Astrocyte (in vitro differentiated cells and primary cell): ENCODE measurements around the gene SYNE1. TPM values are rescaled to one million over a fixed set of nuclear protein-coding genes. Genes with fewer than 3 reads are reported as not detected.

Experiments used
- DNase-seq: peaks from one replicate; pipeline ENCODE4 v3.0.0-alpha.2; 2010; ENCODE audit warnings: low read depth
- FAIRE-seq: peaks from 2 replicates; lab custom pipeline; 2011; peaks lifted over from hg19 to GRCh38; lab: Jason Lieb, UNC
- H2AFZ ChIP-seq: 2 replicates; pipeline ENCODE4 v1.6.0; 2012; ENCODE audit warnings: low read depth, low read length, inconsistent platforms
- H3K27ac ChIP-seq: 2 replicates; pipeline ENCODE4 v1.5.1; 2011; ENCODE audit warnings: low read depth, low read length, inconsistent platforms
- H3K27me3 ChIP-seq: 2 replicates; pipeline ENCODE4 v1.6.0; 2011; ENCODE audit warnings: low read length, inconsistent platforms; ENCODE audit not compliant: insufficient read depth
- H3K36me3 ChIP-seq: 2 replicates; pipeline ENCODE4 v1.5.1; 2011; ENCODE audit warnings: low read length, inconsistent platforms; ENCODE audit not compliant: insufficient read depth
- H3K4me1 ChIP-seq: 2 replicates; pipeline ENCODE4 v1.5.1; 2011; ENCODE audit warnings: low read length, inconsistent platforms; ENCODE audit not compliant: insufficient read depth
- H3K4me2 ChIP-seq: 2 replicates; pipeline ENCODE4 v1.6.0; 2012; ENCODE audit warnings: low read length, inconsistent platforms
- H3K4me3 ChIP-seq: 2 replicates; pipeline ENCODE4 v1.5.1; 2011; ENCODE audit warnings: low read depth, mild to moderate bottlenecking, low read length, inconsistent platforms; ENCODE audit not compliant: insufficient read depth
- H3K79me2 ChIP-seq: 2 replicates; pipeline ENCODE4 v1.6.0; 2012; ENCODE audit warnings: mild to moderate bottlenecking, low read length, inconsistent platforms; ENCODE audit not compliant: insufficient read depth
- H3K9ac ChIP-seq: 2 replicates; pipeline ENCODE4 v1.6.0; 2012; ENCODE audit warnings: mild to moderate bottlenecking, low read length, inconsistent platforms
- H3K9me3 ChIP-seq: 2 replicates; pipeline ENCODE4 v1.5.1; 2012; ENCODE audit warnings: low read depth, mild to moderate bottlenecking, low read length, inconsistent platforms; ENCODE audit not compliant: insufficient read depth
- H4K20me1 ChIP-seq: 2 replicates; pipeline ENCODE4 v1.6.0; 2012; ENCODE audit warnings: low read length, inconsistent platforms; ENCODE audit not compliant: insufficient read depth
- H3K27ac Mint-ChIP-seq: one replicate; pipeline ENCODE4 v1.8.0; 2021; ENCODE audit warnings: mild to moderate bottlenecking, mixed read lengths; ENCODE audit not compliant: unreplicated experiment
- H3K27me3 Mint-ChIP-seq: one replicate; pipeline ENCODE4 v1.8.0; 2021; ENCODE audit warnings: low read depth, mixed read lengths; ENCODE audit not compliant: unreplicated experiment
- H3K36me3 Mint-ChIP-seq: one replicate; pipeline ENCODE4 v1.8.0; 2021; ENCODE audit warnings: low read depth, mixed read lengths; ENCODE audit not compliant: unreplicated experiment
- H3K4me1 Mint-ChIP-seq: one replicate; pipeline ENCODE4 v1.8.0; 2021; ENCODE audit warnings: low read depth, mixed read lengths; ENCODE audit not compliant: unreplicated experiment
- H3K4me3 Mint-ChIP-seq: one replicate; pipeline ENCODE4 v1.8.0; 2021; ENCODE audit warnings: mild to moderate bottlenecking, moderate library complexity, mixed read lengths; ENCODE audit not compliant: unreplicated experiment
- H3K9me3 Mint-ChIP-seq: one replicate; pipeline ENCODE4 v1.8.0; 2021; ENCODE audit warnings: mild to moderate bottlenecking, mixed read lengths; ENCODE audit not compliant: unreplicated experiment
- CTCF ChIP-seq: IDR thresholded peaks from 2 replicates; pipeline ENCODE4 v1.5.1; 2011; ENCODE audit warnings: low read depth, mild to moderate bottlenecking, inconsistent platforms, low read length, moderate library complexity; ENCODE audit not compliant: insufficient read depth
- EZH2 ChIP-seq: IDR thresholded peaks from 2 replicates; pipeline ENCODE4 v1.6.1; 2012; ENCODE audit warnings: mild to moderate bottlenecking, low read length, inconsistent platforms; ENCODE audit not compliant: insufficient read depth
- total RNA-seq: library from RNA; stranded (reverse); gene quantifications from 2 replicates; pipeline ENCODE4 v1.2.1, GENCODE V29; 2021

SYNE1 gene
- total RNA-seq, 1 donor from 2014 or later, result 66.5 TPM

- H2AFZ ChIP-seq, result no peak overlapping the region
- no peak for DNase-seq
- no peak for FAIRE-seq
- H4K20me1 ChIP-seq, result no peaks in the 10 kb centered on the region
- Mint-ChIP-seq H3K27ac (no peak overlapping the region), H3K36me3 (peaks cover 25% of the 10 kb centered on the region), H3K9me3 (peaks cover 2% of the 10 kb centered on the region), H3K4me1 (no peaks in the 10 kb centered on the region), H3K4me3 (no peak overlapping the region), H3K27me3 (no peaks in the 10 kb centered on the region)
- no peak overlapping the region for H3K9ac ChIP-seq
- H3K27me3 ChIP-seq, result no peaks in the 10 kb centered on the region
- peaks cover 19% of the 10 kb centered on the region for H3K36me3 ChIP-seq
- H3K4me2 ChIP-seq, result no peak overlapping the region
- H3K27ac ChIP-seq, result no peak overlapping the region
- no peak overlapping the region for H3K4me3 ChIP-seq
- no peaks in the 10 kb centered on the region for H3K4me1 ChIP-seq
- no peaks in the 10 kb centered on the region for H3K9me3 ChIP-seq
- TF ChIP-seq CTCF, result no peak
- TF ChIP-seq EZH2, result no peak
- no peaks in the 10 kb centered on the region for H3K79me2 ChIP-seq
Observed at GRCh38 chr6:152119831-152120230, 517.3 kb downstream of the SYNE1 start.

DNA sequence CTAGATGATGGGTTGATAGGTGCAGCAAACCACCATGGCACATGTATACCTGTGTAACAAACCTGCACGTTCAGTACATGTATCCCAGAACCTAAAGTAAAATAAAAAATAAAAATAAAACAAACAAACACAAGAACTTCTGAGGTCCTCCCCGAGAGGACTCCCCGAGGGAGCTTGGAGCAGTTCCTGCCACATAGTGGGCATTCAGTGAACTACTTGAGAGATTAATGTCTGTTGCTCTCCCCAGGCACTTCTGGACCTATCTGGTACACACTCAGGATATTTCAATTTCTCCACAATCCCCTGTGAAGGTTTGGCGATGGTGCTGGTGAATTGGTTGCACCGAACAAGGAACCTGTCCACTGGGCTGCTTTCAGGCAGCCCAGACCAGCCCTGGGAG, 518.5 kb downstream of the SYNE1 start:
- no peak for DNase-seq
- Histone ChIP-seq H3K4me3 (no peak overlapping the region), H4K20me1 (no peaks in the 10 kb centered on the region), H3K4me1 (no peaks in the 10 kb centered on the region), H3K9me3 (no peaks in the 10 kb centered on the region), H3K27ac (no peak overlapping the region), H3K36me3 (peaks cover 19% of the 10 kb centered on the region), H3K9ac (no peak overlapping the region), H3K4me2 (no peak overlapping the region), H3K27me3 (no peaks in the 10 kb centered on the region), H3K79me2 (no peaks in the 10 kb centered on the region), H2AFZ (no peak overlapping the region)
- H3K27me3 Mint-ChIP-seq, result no peaks in the 10 kb centered on the region
- no peak for FAIRE-seq
- H3K36me3 Mint-ChIP-seq, result peaks cover 25% of the 10 kb centered on the region
- H3K27ac Mint-ChIP-seq, result no peak overlapping the region
- peaks cover 2% of the 10 kb centered on the region for H3K9me3 Mint-ChIP-seq
- TF ChIP-seq CTCF, result no peak
- no peak for TF ChIP-seq EZH2
- H3K4me1 Mint-ChIP-seq, result no peaks in the 10 kb centered on the region
- no peak overlapping the region for H3K4me3 Mint-ChIP-seq

DNA sequence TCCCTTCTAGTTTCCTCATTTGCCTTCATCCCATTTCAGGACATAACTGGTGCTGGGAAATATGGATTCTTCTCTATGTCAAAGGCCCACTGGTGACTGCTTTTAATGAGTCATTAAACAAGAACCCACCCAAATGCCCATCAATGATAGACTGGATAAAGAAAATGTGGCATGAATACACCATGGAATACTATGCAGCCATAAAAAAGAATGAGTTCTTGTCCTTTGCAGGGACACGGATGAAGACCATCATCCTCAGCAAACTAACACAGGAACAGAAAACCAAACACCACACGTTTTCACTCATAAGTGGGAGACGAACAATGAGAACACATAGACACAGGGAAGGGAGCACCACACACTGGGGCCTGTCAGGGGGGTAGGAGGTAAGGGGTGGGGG, 518.9 kb downstream of the SYNE1 start:
- Histone ChIP-seq H4K20me1 (no peaks in the 10 kb centered on the region), H3K36me3 (peaks cover 19% of the 10 kb centered on the region), H3K4me2 (no peak overlapping the region), H3K4me1 (no peaks in the 10 kb centered on the region), H3K27ac (no peak overlapping the region), H3K9ac (no peak overlapping the region), H3K27me3 (no peaks in the 10 kb centered on the region), H3K4me3 (no peak overlapping the region), H3K79me2 (no peaks in the 10 kb centered on the region), H2AFZ (no peak overlapping the region), H3K9me3 (no peaks in the 10 kb centered on the region)
- no peak overlapping the region for H3K27ac Mint-ChIP-seq
- no peaks in the 10 kb centered on the region for H3K27me3 Mint-ChIP-seq
- peaks cover 2% of the 10 kb centered on the region for H3K9me3 Mint-ChIP-seq
- no peak for DNase-seq
- H3K4me3 Mint-ChIP-seq, result no peak overlapping the region
- no peaks in the 10 kb centered on the region for H3K4me1 Mint-ChIP-seq
- H3K36me3 Mint-ChIP-seq, result peaks cover 25% of the 10 kb centered on the region
- no peak for TF ChIP-seq EZH2
- TF ChIP-seq CTCF, result no peak
- no peak for FAIRE-seq
